AG04450 (cell line): ENCODE data around the gene KRTAP2-3. TPM values are rescaled to one million over a fixed set of nuclear protein-coding genes. Genes with fewer than 3 reads are reported as not detected.
A peak's percentile ranks its signal among the peaks of the same experiment; 100 is the strongest.
"Not testable (repeated sequence)": the region's sequence is repeated elsewhere in the genome, so short reads cannot be mapped to it uniquely, and the experiment has no call there.

ENCODE experiments used
- CTCF ChIA-PET: fragments of 300-600, 350-600 bp; formaldehyde crosslinking; extraction: SDS; loops from one replicate; lab custom pipeline; 2022; ENCODE audit warnings: antibody characterized with exemption, inconsistent platforms; lab: Charles Lee
- POLR2A ChIA-PET: fragments of 350-600 bp; formaldehyde crosslinking; extraction: SDS; loops from one replicate; lab custom pipeline; 2021; ENCODE audit warnings: antibody characterized with exemption, inconsistent platforms; lab: Yijun Ruan, JAX
- DNase-seq: peaks from one replicate; pipeline ENCODE4 v3.0.0-alpha.2; 2011; ENCODE audit warnings: low read depth, low spot score
- H3K27ac ChIP-seq: one replicate; pipeline ENCODE4 v1.5.1; 2012; ENCODE audit warnings: low read depth, low read length, control low read depth
- H3K27me3 ChIP-seq: one replicate; pipeline ENCODE4 v1.6.0; 2012; ENCODE audit warnings: low read length; ENCODE audit not compliant: control insufficient read depth, insufficient read depth
- H3K4me3 ChIP-seq: 2 replicates; pipeline ENCODE4 v1.5.1; 2011; ENCODE audit warnings: mild to moderate bottlenecking, low read depth, low read length, control low read depth
- H3K9me3 ChIP-seq: 2 replicates; pipeline ENCODE4 v1.5.1; 2012; ENCODE audit warnings: low read length; ENCODE audit not compliant: control insufficient read depth, insufficient read depth
- polyA minus RNA-seq: library from RNA; depleted of rRNA, polyadenylated mRNA; stranded (reverse); fragments of >200 nt; gene quantifications from 2 replicates; pipeline ENCODE4 v1.2.3, GENCODE V29; 2011; rRNA and poly(A)+ RNA removed
- polyA plus RNA-seq: library from polyadenylated mRNA; depleted of rRNA; stranded (reverse); fragments of >200 nt; gene quantifications from 2 replicates; pipeline ENCODE4 v1.2.3, GENCODE V29; 2011; rRNA removed
- TF ChIP-seq, protein P1 (sequence below): IDR thresholded peaks from 2 replicates; pipeline ENCODE4 v1.5.1; 2011; ENCODE audit warnings: low read depth, low read length, control low read depth, inconsistent platforms

The KRTAP2-3 gene, protein sequence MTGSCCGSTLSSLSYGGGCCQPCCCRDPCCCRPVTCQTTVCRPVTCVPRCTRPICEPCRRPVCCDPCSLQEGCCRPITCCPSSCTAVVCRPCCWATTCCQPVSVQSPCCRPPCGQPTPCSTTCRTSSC
- polyA plus RNA-seq, result 1.3 and 2.5 TPM in 2 replicates
- 0.91 and 1.1 TPM in 2 replicates for polyA minus RNA-seq

DNA sequence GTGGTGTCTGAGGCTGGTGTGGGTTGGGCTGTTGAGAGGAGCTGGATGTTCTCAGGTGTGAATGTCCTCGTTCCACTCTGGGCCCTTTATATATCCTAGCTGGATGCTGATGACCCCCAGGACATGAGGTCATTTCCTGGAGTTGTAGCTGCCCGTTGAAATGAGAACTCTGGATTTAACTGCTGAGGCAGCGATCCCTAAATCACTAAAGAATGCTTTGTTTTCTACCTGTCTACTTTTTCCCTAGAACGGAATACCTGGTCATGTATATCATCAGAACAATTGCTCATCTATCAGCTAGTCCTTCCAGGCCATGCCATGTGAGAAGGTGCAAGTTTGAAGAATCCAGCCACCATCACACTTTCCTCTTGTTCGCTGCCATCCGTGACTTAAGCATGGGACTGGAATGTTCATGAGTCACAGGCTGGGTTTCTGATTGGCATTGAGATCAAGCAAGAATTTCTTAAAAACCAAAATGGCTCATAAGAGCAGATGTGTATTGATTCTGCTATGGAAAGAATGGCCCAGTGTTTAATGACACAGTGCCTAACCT is at the start of gene KRTAP2-3:
Gene KRTAP2-3 (minus strand): TSS at position 63 of the 553 bp plus-strand sequence. CDS start 64 bp downstream, outside the sequence.
- Histone ChIP-seq H3K27me3 (no peaks in the 10 kb centered on the region), H3K9me3 (no peaks in the 10 kb centered on the region), H3K4me3 (no peak within 1 kb of the TSS), H3K27ac (peak within 1 kb of the TSS; percentile 85)
- CTCF ChIA-PET, result interaction anchor here (1.6 kb wide), 1 partner anchor 488 kb away, joined by 4 read pairs; no protein-coding TSS in a partner anchor
- TF ChIP-seq, protein P1, sequence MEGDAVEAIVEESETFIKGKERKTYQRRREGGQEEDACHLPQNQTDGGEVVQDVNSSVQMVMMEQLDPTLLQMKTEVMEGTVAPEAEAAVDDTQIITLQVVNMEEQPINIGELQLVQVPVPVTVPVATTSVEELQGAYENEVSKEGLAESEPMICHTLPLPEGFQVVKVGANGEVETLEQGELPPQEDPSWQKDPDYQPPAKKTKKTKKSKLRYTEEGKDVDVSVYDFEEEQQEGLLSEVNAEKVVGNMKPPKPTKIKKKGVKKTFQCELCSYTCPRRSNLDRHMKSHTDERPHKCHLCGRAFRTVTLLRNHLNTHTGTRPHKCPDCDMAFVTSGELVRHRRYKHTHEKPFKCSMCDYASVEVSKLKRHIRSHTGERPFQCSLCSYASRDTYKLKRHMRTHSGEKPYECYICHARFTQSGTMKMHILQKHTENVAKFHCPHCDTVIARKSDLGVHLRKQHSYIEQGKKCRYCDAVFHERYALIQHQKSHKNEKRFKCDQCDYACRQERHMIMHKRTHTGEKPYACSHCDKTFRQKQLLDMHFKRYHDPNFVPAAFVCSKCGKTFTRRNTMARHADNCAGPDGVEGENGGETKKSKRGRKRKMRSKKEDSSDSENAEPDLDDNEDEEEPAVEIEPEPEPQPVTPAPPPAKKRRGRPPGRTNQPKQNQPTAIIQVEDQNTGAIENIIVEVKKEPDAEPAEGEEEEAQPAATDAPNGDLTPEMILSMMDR, result no peak
- DNase-seq, result peak; percentile 87
- POLR2A ChIA-PET, result interaction anchor here (1.2 to 1.8 kb wide), 2 partner anchors 33 to 488 kb away, joined by 3 to 6 read pairs; partner anchors contain the start of gene KRTAP1-5

DNA sequence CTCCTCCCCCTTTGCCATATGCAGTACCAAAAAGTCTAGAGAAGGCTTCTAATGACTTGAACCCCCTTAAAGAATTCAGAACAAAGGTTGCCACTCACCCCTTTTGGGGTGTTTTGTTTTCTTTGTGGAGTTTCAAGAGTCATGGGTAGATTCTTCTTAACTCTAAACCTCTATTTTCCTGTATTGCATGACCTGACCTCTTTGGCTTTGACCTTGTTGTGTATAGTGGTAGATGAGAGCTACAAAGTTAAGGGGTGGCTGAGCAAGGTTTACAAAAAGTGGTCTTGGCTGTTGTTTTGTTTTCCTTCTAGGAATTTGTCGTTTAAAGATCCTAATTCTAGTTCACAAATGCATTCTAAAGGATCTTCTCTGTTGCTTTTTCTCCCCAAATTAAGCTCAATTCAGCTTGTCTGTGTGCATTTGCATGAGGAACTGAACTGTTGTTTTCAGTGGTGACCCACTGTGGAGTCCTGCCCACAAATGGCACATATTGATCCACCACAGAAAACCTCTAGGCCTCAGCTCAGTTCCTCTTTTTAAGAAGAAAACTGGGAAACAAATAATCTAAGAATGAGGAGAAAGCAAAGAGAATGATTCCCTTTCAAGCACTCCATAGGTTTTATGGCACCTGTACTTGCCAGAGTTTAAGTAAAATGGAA is 48.9 kb upstream of the KRTAP2-3 start:
- POLR2A ChIA-PET, result interaction anchor here (0.7 kb wide), 1 partner anchor 37 kb away, joined by 3 read pairs; no protein-coding TSS in a partner anchor
- CTCF ChIA-PET, result interaction anchor here (1.5 kb wide), 1 partner anchor 18 kb away, joined by 3 read pairs; no protein-coding TSS in a partner anchor
- not testable (repeated sequence) for H3K27me3 ChIP-seq, DNase-seq, H3K9me3 ChIP-seq, H3K4me3 ChIP-seq, H3K27ac ChIP-seq

DNA sequence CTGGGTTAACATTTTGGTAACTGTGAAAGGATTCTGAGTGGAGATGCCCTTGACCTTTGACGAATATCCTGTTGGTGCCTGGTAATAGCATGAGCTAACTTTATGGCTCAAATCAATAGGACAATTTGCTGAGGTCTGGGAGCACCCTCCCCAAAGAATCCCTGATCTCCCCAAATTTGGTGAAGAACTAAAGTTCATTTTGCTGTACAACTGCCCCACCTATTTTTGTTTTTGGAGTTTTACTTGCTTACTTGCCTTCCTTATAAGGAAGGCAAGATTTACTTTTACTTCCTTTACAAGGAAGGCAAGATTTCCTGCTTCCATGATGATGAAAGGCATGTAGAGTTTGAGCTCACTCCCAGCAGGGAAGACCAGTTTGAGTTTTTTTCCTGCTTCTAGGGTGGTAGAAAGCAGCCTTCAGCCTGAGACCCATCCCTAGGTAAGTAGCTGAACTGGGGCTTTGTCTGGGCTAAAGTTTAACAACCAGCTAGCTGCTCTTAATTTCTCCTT is 48.1 kb upstream of the KRTAP2-3 start:
- ChIA-PET POLR2A (no interaction called here), CTCF (interaction anchor here (0.7 to 1.5 kb wide), 2 partner anchors 17 to 540 kb away, joined by 3 to 4 read pairs; no protein-coding TSS in a partner anchor)
- Histone ChIP-seq H3K9me3 (no peaks in the 10 kb centered on the region), H3K27ac (no peak overlapping the region), H3K27me3 (no peaks in the 10 kb centered on the region), H3K4me3 (no peak overlapping the region)
- no peak for DNase-seq
- TF ChIP-seq, protein P1, result no peak

DNA sequence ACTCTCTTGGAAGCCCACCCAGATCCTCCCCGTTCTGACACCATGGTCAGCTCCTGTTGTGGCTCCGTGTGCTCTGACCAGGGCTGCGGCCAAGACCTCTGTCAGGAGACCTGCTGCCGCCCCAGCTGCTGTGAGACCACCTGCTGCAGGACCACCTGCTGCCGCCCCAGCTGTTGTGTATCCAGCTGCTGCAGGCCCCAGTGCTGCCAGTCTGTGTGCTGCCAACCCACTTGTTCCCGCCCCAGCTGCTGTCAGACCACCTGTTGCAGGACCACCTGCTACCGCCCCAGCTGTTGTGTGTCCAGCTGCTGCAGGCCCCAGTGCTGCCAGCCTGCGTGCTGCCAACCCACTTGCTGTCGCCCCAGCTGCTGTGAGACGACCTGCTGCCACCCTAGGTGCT is 45.4 kb upstream of the KRTAP2-3 start, which contains the start of gene KRTAP4-9:
Gene KRTAP4-9 (plus strand): TSS at position 43 of the 400 bp plus-strand sequence. CDS start 0 bp downstream, at position 43.
- CTCF ChIA-PET, H3K27ac ChIP-seq: not testable (repeated sequence)

DNA sequence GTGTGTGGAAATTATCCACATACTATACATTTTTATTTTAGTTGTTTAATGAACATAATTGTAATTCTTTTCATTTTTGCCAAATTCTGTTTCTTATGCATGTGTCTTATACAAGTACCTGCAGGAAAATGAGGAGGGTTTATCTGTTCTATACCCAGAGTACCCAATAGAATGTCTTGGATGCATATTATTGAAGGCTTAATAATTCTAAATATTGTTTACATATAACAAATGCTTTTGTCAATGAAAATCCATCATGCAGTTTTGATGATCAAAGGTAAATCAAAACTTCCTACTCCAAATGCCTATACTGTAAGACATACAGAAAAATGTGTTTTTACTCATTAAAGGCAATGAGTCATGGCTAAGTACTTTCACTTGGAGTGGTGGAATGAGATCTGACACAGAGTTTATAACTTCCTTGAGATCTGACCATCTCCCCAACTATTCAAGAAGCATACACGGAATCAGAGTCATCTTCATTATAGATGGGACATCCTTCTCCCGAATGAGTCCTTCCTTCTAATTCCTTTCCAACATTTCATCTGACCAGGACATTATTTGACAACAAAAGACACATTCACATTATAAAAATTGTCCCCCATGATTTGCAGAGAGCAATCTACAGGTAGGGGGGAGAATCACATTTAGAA is 44.6 kb upstream of the KRTAP2-3 start:
- H3K27me3 ChIP-seq, H3K4me3 ChIP-seq, POLR2A ChIA-PET, H3K27ac ChIP-seq, H3K9me3 ChIP-seq: not testable (repeated sequence)
- DNase-seq, result peak; percentile 23
- CTCF ChIA-PET, result interaction anchor here (0.6 kb wide), 1 partner anchor 544 kb away, joined by 3 read pairs; no protein-coding TSS in a partner anchor

More for the DNA sequence above, 45.4 kb upstream of the KRTAP2-3 start, which contains the start of gene KRTAP4-9:
- H3K9me3 ChIP-seq, H3K4me3 ChIP-seq, POLR2A ChIA-PET, H3K27me3 ChIP-seq, DNase-seq: not testable (repeated sequence)

DNA sequence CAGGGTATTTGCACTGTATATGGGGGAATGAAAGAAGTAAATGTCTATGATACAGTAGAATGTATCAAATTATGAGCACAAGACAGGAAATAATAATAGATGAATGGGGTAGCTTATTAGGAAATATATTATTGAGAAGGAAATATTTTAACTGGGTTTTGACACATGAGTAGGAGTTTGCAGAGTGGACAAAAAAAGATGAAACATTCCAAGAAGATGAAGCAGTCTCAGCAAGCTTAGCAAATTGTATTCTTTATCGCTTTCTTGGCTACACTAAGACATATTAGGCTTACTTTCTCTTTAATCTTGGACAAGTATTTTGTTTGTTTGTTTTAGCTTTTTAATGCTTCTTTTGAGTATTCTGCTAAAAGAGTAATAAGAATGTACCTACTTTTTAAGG is 44.0 kb upstream of the KRTAP2-3 start:
- CTCF ChIA-PET, result interaction anchor here (0.6 kb wide), 1 partner anchor 545 kb away, joined by 3 read pairs; no protein-coding TSS in a partner anchor
- DNase-seq, result no peak
- TF ChIP-seq, protein P1, result no peak

More for the DNA sequence above, 44.0 kb upstream of the KRTAP2-3 start:
- Histone ChIP-seq H3K27me3 (no peaks in the 10 kb centered on the region), H3K27ac (no peak overlapping the region), H3K9me3 (no peaks in the 10 kb centered on the region), H3K4me3 (no peak overlapping the region)
- POLR2A ChIA-PET, result no interaction called here
